H1 (cell line): ENCODE data around the gene ETV2. TPM values are rescaled to one million over a fixed set of nuclear protein-coding genes. Genes with fewer than 3 reads are reported as not detected.

Experiments
- CTCF ChIA-PET: fragments of 300-600 bp; sonication (Branson Sonifier 250); formaldehyde crosslinking; loops from one replicate; lab custom pipeline; 2021; ENCODE audit not compliant: partially characterized antibody; lab: Charles Lee
- POLR2A ChIA-PET: fragments of 300-600 bp; sonication (Branson Sonifier 250); formaldehyde crosslinking; loops from one replicate; lab custom pipeline; 2021; ENCODE audit warnings: inconsistent platforms; ENCODE audit not compliant: partially characterized antibody; lab: Charles Lee
- DNase-seq, 2 experiments: peaks; one replicate each; pipeline versions ENCODE4 v3.0.0 to v3.0.0-alpha.2; 2010 to 2022; ENCODE audit warnings: low spot score in 2 of 2, low read depth in 1 of 2, mixed read lengths in 1 of 2
- FAIRE-seq: peaks from 2 replicates; lab custom pipeline; 2011; peaks lifted over from hg19 to GRCh38; lab: Jason Lieb, UNC
- H2AFZ ChIP-seq: 2 replicates; pipeline ENCODE4 v1.8.1; 2012; ENCODE audit warnings: low read length, inconsistent platforms
- H2AK5ac ChIP-seq: 2 replicates; pipeline ENCODE4 v1.6.1; 2013; ENCODE audit warnings: low read depth, low read length
- H2BK120ac ChIP-seq: replicated peaks from 2 replicates; pipeline ENCODE3; 2013; ENCODE audit warnings: low read depth, low read length, inconsistent platforms
- H2BK12ac ChIP-seq: 2 replicates; pipeline ENCODE4 v1.6.1; 2013; ENCODE audit warnings: low read depth, low read length
- H2BK15ac ChIP-seq: 2 replicates; pipeline ENCODE4 v1.6.1; 2013; ENCODE audit warnings: low read length
- H2BK20ac ChIP-seq: 2 replicates; pipeline ENCODE4 v1.6.1; 2013; ENCODE audit warnings: low read length
- H2BK5ac ChIP-seq: 2 replicates; pipeline ENCODE4 v1.6.1; 2013; ENCODE audit warnings: low read depth, low read length
- H3K14ac ChIP-seq: 2 replicates; pipeline ENCODE4 v1.6.1; 2013; ENCODE audit warnings: inconsistent platforms; ENCODE audit not compliant: insufficient read length
- H3K18ac ChIP-seq: 2 replicates; pipeline ENCODE4 v1.6.1; 2013; ENCODE audit warnings: low read length; ENCODE audit errors: extremely low read depth
- H3K23ac ChIP-seq: 2 replicates; pipeline ENCODE4 v1.6.1; 2013; ENCODE audit warnings: inconsistent platforms; ENCODE audit not compliant: insufficient read length
- H3K23me2 ChIP-seq: 2 replicates; pipeline ENCODE4 v1.6.1; 2013; ENCODE audit warnings: low read depth, low read length
- H3K27ac ChIP-seq: 2 replicates; pipeline ENCODE4 v1.6.1; 2011; ENCODE audit warnings: low read depth, low read length, inconsistent platforms
- H3K27me3 ChIP-seq, 4 experiments: replicated peaks in 1 of 4; 1 replicate in 1 of 4; 2 replicates in 3 of 4; pipeline versions ENCODE4 v1.6.1 to v1.8.1; 2011 to 2013; ENCODE audit warnings: low read length in 3 of 4, mild to moderate bottlenecking in 3 of 4, inconsistent platforms in 2 of 4, mixed read lengths in 2 of 4, moderate library complexity in 1 of 4; ENCODE audit not compliant: control insufficient read depth in 3 of 4, insufficient read depth in 3 of 4; ENCODE audit errors: extremely low read depth in 1 of 4
- H3K36me3 ChIP-seq, 4 experiments: 2 replicates each; pipeline versions ENCODE4 v1.6.1 to v1.8.1; 2011 to 2013; ENCODE audit warnings: mild to moderate bottlenecking in 4 of 4, low read length in 3 of 4, moderate library complexity in 2 of 4, control low read depth in 1 of 4, inconsistent platforms in 1 of 4; ENCODE audit not compliant: insufficient read depth in 4 of 4, control insufficient read depth in 2 of 4
- H3K4ac ChIP-seq: replicated peaks from 2 replicates; pipeline ENCODE3; 2013; ENCODE audit warnings: low read length, low read depth, mixed read lengths, inconsistent platforms; ENCODE audit not compliant: insufficient read length
- H3K4me1 ChIP-seq, 4 experiments: replicated peaks in 1 of 4; 1 replicate in 1 of 4; 2 replicates in 3 of 4; pipeline versions ENCODE4 v1.6.1 to v1.8.1; 2011 to 2013; ENCODE audit warnings: low read length in 3 of 4, inconsistent platforms in 2 of 4, mixed read lengths in 1 of 4; ENCODE audit not compliant: insufficient read depth in 4 of 4, control insufficient read depth in 3 of 4
- H3K4me2 ChIP-seq, 2 experiments: 2 replicates each; pipeline versions ENCODE4 v1.6.1 to v1.8.1; 2011 to 2013; ENCODE audit warnings: low read depth in 2 of 2, low read length in 2 of 2, control low read depth in 1 of 2, inconsistent platforms in 1 of 2, mild to moderate bottlenecking in 1 of 2; ENCODE audit not compliant: insufficient read depth in 1 of 2
- H3K4me3 ChIP-seq, 4 experiments: fragments of 200-600, 300-600 bp in 1 of 4; sonication (generic), shearing (Covaris generic), sonication (Bioruptor Twin) in 1 of 4; 2 replicates each; pipeline versions ENCODE4 v1.5.1 to v1.8.1; 2011 to 2016; ENCODE audit warnings: low read length in 4 of 4, low read depth in 3 of 4, control low read depth in 2 of 4, inconsistent platforms in 2 of 4, mild to moderate bottlenecking in 2 of 4, mixed read lengths in 1 of 4, moderate library complexity in 1 of 4; ENCODE audit not compliant: insufficient read depth in 2 of 4; ENCODE audit errors: extremely low read depth in 1 of 4
- H3K56ac ChIP-seq: replicated peaks from 2 replicates; pipeline ENCODE3; 2013; ENCODE audit warnings: low read depth, mild to moderate bottlenecking, mixed read lengths, low read length, inconsistent platforms; ENCODE audit not compliant: insufficient read length
- H3K79me1 ChIP-seq: 2 replicates; pipeline ENCODE4 v1.6.1; 2013; ENCODE audit warnings: low read depth, low read length, control low read depth
- H3K79me2 ChIP-seq, 2 experiments: 2 replicates each; pipeline versions ENCODE4 v1.6.1 to v1.8.1; 2012 to 2013; ENCODE audit warnings: low read length in 2 of 2, mild to moderate bottlenecking in 2 of 2, inconsistent platforms in 1 of 2; ENCODE audit not compliant: insufficient read depth in 2 of 2, control insufficient read depth in 1 of 2
- H3K9ac ChIP-seq, 4 experiments: replicated peaks in 1 of 4; 1 replicate in 1 of 4; 2 replicates in 3 of 4; pipeline versions ENCODE4 v1.6.1 to v1.8.1; 2011 to 2013; ENCODE audit warnings: low read depth in 3 of 4, low read length in 3 of 4, control low read depth in 2 of 4, mild to moderate bottlenecking in 2 of 4, moderate library complexity in 2 of 4, inconsistent platforms in 1 of 4; ENCODE audit errors: extremely low read depth in 1 of 4
- H3K9me3 ChIP-seq, 2 experiments: 2 replicates each; pipeline versions ENCODE4 v1.6.1 to v1.8.1; 2012 to 2013; ENCODE audit warnings: mild to moderate bottlenecking in 2 of 2, moderate library complexity in 2 of 2, control low read depth in 1 of 2, inconsistent platforms in 1 of 2, low read depth in 1 of 2, low read length in 1 of 2, mixed read lengths in 1 of 2; ENCODE audit not compliant: insufficient read depth in 2 of 2
- H4K20me1 ChIP-seq, 2 experiments: replicated peaks in 1 of 2; 2 replicates each; pipeline versions ENCODE3 to v1.8.1; 2011 to 2013; ENCODE audit warnings: inconsistent platforms in 2 of 2, low read length in 2 of 2, mild to moderate bottlenecking in 1 of 2; ENCODE audit not compliant: insufficient read depth in 2 of 2, control insufficient read depth in 1 of 2
- H4K5ac ChIP-seq: 2 replicates; pipeline ENCODE4 v1.6.1; 2013; ENCODE audit warnings: low read length, low read depth, mixed read lengths, inconsistent platforms; ENCODE audit not compliant: insufficient read length
- H4K8ac ChIP-seq: 2 replicates; pipeline ENCODE4 v1.8.0; 2013; ENCODE audit warnings: mild to moderate bottlenecking, moderate library complexity, low read length, inconsistent platforms; ENCODE audit not compliant: insufficient read depth; ENCODE audit errors: extremely low read depth
- H4K91ac ChIP-seq: replicated peaks from 2 replicates; pipeline ENCODE3; 2013; ENCODE audit warnings: low read length, mixed read lengths, inconsistent platforms; ENCODE audit not compliant: insufficient read length
- CBX8 ChIP-seq: fragments of 300-800, 300-1000 bp; sonication (generic); IDR thresholded peaks from 2 replicates; pipeline ENCODE4 v1.7.1; 2016; ENCODE audit warnings: low read depth, low read length, borderline replicate concordance
- CEBPB ChIP-seq: IDR thresholded peaks from 2 replicates; pipeline ENCODE4 v1.6.1; 2012; ENCODE audit warnings: low read depth, low read length
- CHD2 ChIP-seq: IDR thresholded peaks from 2 replicates; pipeline ENCODE4 v1.6.1; 2012; ENCODE audit warnings: low read length, improper control_type of control experiment
- CREB1 ChIP-seq: IDR thresholded peaks from 2 replicates; pipeline ENCODE4 v1.6.1; 2012; ENCODE audit warnings: inconsistent platforms
- CTCF ChIP-seq, 3 experiments: IDR thresholded peaks; 1 replicate in 2 of 3; 2 replicates in 1 of 3; pipeline versions ENCODE4 v1.5.1 to v1.6.1; 2011; ENCODE audit warnings: low read length in 3 of 3, mild to moderate bottlenecking in 3 of 3, inconsistent platforms in 2 of 3, low read depth in 1 of 3, moderate library complexity in 1 of 3; ENCODE audit not compliant: insufficient read depth in 1 of 3; ENCODE audit errors: control extremely low read depth in 1 of 3
- NANOG ChIP-seq: IDR thresholded peaks from 2 replicates; pipeline ENCODE4 v1.6.1; 2011; ENCODE audit warnings: low read length, low read depth, mild to moderate bottlenecking, inconsistent platforms; ENCODE audit not compliant: insufficient read depth, poor library complexity, severe bottlenecking
- PHF8 ChIP-seq: fragments of 200-600 bp; sonication (generic); conservative IDR thresholded peaks from 2 replicates; pipeline ENCODE4 v1.7.1; 2012; ENCODE audit warnings: low read depth, mild to moderate bottlenecking, inconsistent platforms, low read length, moderate library complexity
- RBBP5 ChIP-seq: IDR thresholded peaks from 2 replicates; pipeline ENCODE4 v1.7.1; 2012; ENCODE audit warnings: low read depth, mild to moderate bottlenecking, inconsistent platforms, low read length, moderate library complexity, borderline replicate concordance
- SP4 ChIP-seq: IDR thresholded peaks from 2 replicates; pipeline ENCODE4 v1.6.1; 2012; ENCODE audit warnings: low read length, inconsistent platforms
- WGBS, 2 experiments: shearing (Covaris generic) in 1 of 2; methylation state at CpG; one replicate each; pipeline versions ENCODE4 v1.1.6 to v1.1.7; 2013 to 2015; ENCODE audit warnings: low lambda C conversion rate in 2 of 2, mixed read lengths in 2 of 2, inconsistent platforms in 1 of 2, low coverage in 1 of 2, missing lambda C conversion rate in 1 of 2; ENCODE audit not compliant: insufficient replicate concordance in 2 of 2, insufficient coverage in 1 of 2, insufficient read length in 1 of 2; ENCODE audit errors: extremely low coverage in 1 of 2, missing lambda C conversion rate in 1 of 2; 5-methylcytosine and 5-hydroxymethylcytosine counted together
- polyA plus RNA-seq, 7 experiments: library from polyadenylated mRNA; depleted of rRNA in 3 of 7; stranded (reverse) in 5 of 7; unstranded in 2 of 7; fragments of >200 nt in 5 of 7; fragments of 200-250 nt in 2 of 7; gene quantifications; 1 replicate in 5 of 7; 2 replicates in 1 of 7; 4 replicates in 1 of 7; pipeline versions ENCODE4 v1.2.1 to v1.2.3, GENCODE V29; 2011 to 2013; ENCODE audit warnings: missing spikeins in 2 of 7, mixed read lengths in 2 of 7
- total RNA-seq: library from RNA; stranded (reverse); fragmentation: NEBNext Ultra II Directional; extraction: Animal tissue kit (Norgen Biotek cat#: 25700); gene quantifications from 2 replicates; pipeline ENCODE4 v1.2.1, GENCODE V29; 2021
- TF ChIP-seq, protein P1 (sequence below): IDR thresholded peaks from 2 replicates; pipeline ENCODE4 v1.6.1; 2012; ENCODE audit warnings: inconsistent platforms

The ETV2 gene
- total and polyA plus RNA-seq, 2 of the 8 experiments (the other 6 are each of a cell fraction or from before 2014, with no cell fraction given) = 0.88 to 1.3 TPM

DNA sequence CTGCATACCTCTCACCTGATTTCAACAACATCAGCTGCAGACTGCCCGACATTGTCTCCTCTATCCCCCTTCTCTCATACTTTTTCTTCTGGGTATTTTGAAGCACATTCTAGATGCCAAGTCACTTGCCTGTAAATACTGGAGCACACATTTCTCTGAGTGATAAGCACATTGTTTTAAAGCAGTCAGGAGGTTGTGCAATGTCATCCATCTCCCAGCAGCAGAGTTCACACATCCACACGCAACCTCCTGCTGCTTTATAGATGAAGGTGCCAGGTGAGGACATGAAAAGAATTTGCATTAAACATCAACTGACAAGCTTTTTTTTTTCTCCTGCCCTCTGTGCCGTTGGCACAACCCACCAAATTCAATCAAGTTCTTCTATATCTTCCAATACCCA is 30.3 kb downstream of the ETV2 start:
- H3K27ac ChIP-seq = no peak overlapping the region
- H3K9ac ChIP-seq = no peak overlapping the region
- no peak overlapping the region for H4K8ac ChIP-seq
- no peak overlapping the region for H3K4ac ChIP-seq
- ChIA-PET CTCF (interaction anchor here (0.6 to 2.2 kb wide), 3 partner anchors 13 to 60 kb away, joined by 3 to 9 read pairs (median 4); partner anchors contain the start of gene HAUS5), POLR2A (interaction anchor here (0.6 to 1.1 kb wide), 2 partner anchors 16 to 48 kb away, joined by 3 read pairs; no protein-coding TSS in a partner anchor)
- no peaks in the 10 kb centered on the region for H3K79me1 ChIP-seq
- H2BK20ac ChIP-seq = no peak overlapping the region
- H3K36me3 ChIP-seq = no peaks in the 10 kb centered on the region
- no peak overlapping the region for H3K56ac ChIP-seq
- H2BK15ac ChIP-seq = no peak overlapping the region
- no peak overlapping the region for H2BK120ac ChIP-seq
- H4K91ac ChIP-seq = no peak overlapping the region
- DNase-seq = no peak
- H3K14ac ChIP-seq = no peak overlapping the region
- H2BK5ac ChIP-seq = no peak overlapping the region
- H4K5ac ChIP-seq = no peak overlapping the region
- no peak overlapping the region for H3K18ac ChIP-seq
- no peak overlapping the region for H3K4me3 ChIP-seq
- H3K23ac ChIP-seq = no peak overlapping the region
- no peaks in the 10 kb centered on the region for H3K9me3 ChIP-seq
- peaks cover 0 to 3% (median 0%) of the 10 kb centered on the region in 4 experiments; a peak in 2 of 7 replicates for H3K4me1 ChIP-seq
- H2BK12ac ChIP-seq = no peak overlapping the region
- no peak for FAIRE-seq
- H2AK5ac ChIP-seq = no peak overlapping the region
- H3K4me2 ChIP-seq = no peak overlapping the region
- peaks cover 0 to 4% (median 1%) of the 10 kb centered on the region in 4 experiments; a peak in 1 of 7 replicates for H3K27me3 ChIP-seq
- H3K23me2 ChIP-seq = no peaks in the 10 kb centered on the region; the same call in 1 of the 2 replicates
- WGBS, 2 experiments = 85% methylated on average over 3 of the region's 3 CpGs; no CpG with 5 or more reads in 1 of the 2 experiments
- H4K20me1 ChIP-seq = no peaks in the 10 kb centered on the region
- no peaks in the 10 kb centered on the region for H3K79me2 ChIP-seq
- no peak overlapping the region for H2AFZ ChIP-seq
- TF ChIP-seq, protein P1, sequence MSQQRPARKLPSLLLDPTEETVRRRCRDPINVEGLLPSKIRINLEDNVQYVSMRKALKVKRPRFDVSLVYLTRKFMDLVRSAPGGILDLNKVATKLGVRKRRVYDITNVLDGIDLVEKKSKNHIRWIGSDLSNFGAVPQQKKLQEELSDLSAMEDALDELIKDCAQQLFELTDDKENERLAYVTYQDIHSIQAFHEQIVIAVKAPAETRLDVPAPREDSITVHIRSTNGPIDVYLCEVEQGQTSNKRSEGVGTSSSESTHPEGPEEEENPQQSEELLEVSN = no peak
- TF ChIP-seq SP4 = no peak
- no peak for TF ChIP-seq RBBP5
- TF ChIP-seq CEBPB = no peak
- no peak for TF ChIP-seq CBX8
- no peak for TF ChIP-seq NANOG
- no peak for TF ChIP-seq PHF8
- TF ChIP-seq CREB1 = no peak
- no peak for TF ChIP-seq CTCF (IDR thresholded peaks at IDR 0.05; ENCODE audit: control extremely low read depth in 1 of 3, insufficient read depth in 1 of 3, low read depth in 1 of 3, low read length in 3 of 3)
- no peak for TF ChIP-seq CHD2
